Type B pancreatic cell (in vitro differentiated cells): ENCODE measurements around the gene GUCY1A1. TPM values are rescaled to one million over a fixed set of nuclear protein-coding genes. Genes with fewer than 3 reads are reported as not detected.

Experiments
- DNase-seq: peaks from one replicate; pipeline ENCODE4 v3.0.0; 2021; ENCODE audit warnings: mixed read lengths; ENCODE audit not compliant: unreplicated experiment; ENCODE audit errors: extremely low spot score
- H3K27ac Mint-ChIP-seq: 2 replicates; pipeline ENCODE4 v1.8.0; 2021; ENCODE audit warnings: mild to moderate bottlenecking, mixed read lengths
- H3K27me3 Mint-ChIP-seq: 2 replicates; pipeline ENCODE4 v1.8.0; 2021; ENCODE audit warnings: mixed read lengths
- H3K36me3 Mint-ChIP-seq: 2 replicates; pipeline ENCODE4 v1.8.0; 2021; ENCODE audit warnings: mixed read lengths
- H3K4me1 Mint-ChIP-seq: one replicate; pipeline ENCODE4 v1.8.0; 2021; ENCODE audit warnings: mixed read lengths; ENCODE audit not compliant: unreplicated experiment
- H3K4me3 Mint-ChIP-seq: 2 replicates; pipeline ENCODE4 v1.8.0; 2021; ENCODE audit warnings: mild to moderate bottlenecking, mixed read lengths
- H3K9me3 Mint-ChIP-seq: 2 replicates; pipeline ENCODE4 v1.8.0; 2021; ENCODE audit warnings: mixed read lengths
- total RNA-seq: library from RNA; stranded (reverse); gene quantifications from 2 replicates; pipeline ENCODE4 v1.2.1, GENCODE V29; 2021; ENCODE audit warnings: low replicate concordance
- TF ChIP-seq, protein P1 (sequence below): fragments of 200-600 bp; sonication (generic); conservative IDR thresholded peaks from 2 replicates; pipeline ENCODE4 v1.5.0; 2021; ENCODE audit warnings: antibody characterized with exemption, mild to moderate bottlenecking

GUCY1A1 gene
- total RNA-seq, 1 donor from 2014 or later, result 6.2 TPM

GRCh38 chr4:155724731-155725130, 58.1 kb downstream of the GUCY1A1 start:
- TF ChIP-seq, protein P1, sequence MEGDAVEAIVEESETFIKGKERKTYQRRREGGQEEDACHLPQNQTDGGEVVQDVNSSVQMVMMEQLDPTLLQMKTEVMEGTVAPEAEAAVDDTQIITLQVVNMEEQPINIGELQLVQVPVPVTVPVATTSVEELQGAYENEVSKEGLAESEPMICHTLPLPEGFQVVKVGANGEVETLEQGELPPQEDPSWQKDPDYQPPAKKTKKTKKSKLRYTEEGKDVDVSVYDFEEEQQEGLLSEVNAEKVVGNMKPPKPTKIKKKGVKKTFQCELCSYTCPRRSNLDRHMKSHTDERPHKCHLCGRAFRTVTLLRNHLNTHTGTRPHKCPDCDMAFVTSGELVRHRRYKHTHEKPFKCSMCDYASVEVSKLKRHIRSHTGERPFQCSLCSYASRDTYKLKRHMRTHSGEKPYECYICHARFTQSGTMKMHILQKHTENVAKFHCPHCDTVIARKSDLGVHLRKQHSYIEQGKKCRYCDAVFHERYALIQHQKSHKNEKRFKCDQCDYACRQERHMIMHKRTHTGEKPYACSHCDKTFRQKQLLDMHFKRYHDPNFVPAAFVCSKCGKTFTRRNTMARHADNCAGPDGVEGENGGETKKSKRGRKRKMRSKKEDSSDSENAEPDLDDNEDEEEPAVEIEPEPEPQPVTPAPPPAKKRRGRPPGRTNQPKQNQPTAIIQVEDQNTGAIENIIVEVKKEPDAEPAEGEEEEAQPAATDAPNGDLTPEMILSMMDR, result no peak
- Mint-ChIP-seq H3K4me3 (no peak overlapping the region), H3K27ac (no peak overlapping the region), H3K27me3 (no peaks in the 10 kb centered on the region), H3K4me1 (no peaks in the 10 kb centered on the region), H3K36me3 (peaks cover 4% of the 10 kb centered on the region), H3K9me3 (no peaks in the 10 kb centered on the region)
- no peak for DNase-seq

DNA sequence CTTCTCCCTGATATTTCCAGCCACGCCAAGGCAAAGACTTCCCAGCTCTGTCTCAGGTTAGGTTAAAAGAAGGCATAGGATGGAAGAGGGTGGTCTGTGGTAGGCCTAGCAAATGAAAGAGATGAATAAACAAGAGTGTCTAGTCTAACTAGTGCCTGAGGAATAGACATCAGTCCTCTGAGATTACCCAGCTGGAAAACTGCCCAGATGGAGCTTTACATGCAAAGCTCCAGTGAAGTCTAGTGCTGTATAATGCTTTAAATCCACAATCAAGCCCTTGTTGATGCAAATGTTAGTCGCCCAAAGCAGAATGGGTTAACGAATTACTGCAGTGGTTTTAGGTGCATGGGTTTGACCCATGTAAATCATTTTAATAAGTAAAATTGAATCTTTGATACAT, 67.4 kb downstream of the GUCY1A1 start:
- Mint-ChIP-seq H3K4me1 (no peaks in the 10 kb centered on the region), H3K27ac (no peak overlapping the region), H3K4me3 (no peak overlapping the region), H3K27me3 (no peaks in the 10 kb centered on the region), H3K36me3 (no peaks in the 10 kb centered on the region), H3K9me3 (no peaks in the 10 kb centered on the region)
- DNase-seq, result no peak
- TF ChIP-seq, protein P1, result no peak

DNA sequence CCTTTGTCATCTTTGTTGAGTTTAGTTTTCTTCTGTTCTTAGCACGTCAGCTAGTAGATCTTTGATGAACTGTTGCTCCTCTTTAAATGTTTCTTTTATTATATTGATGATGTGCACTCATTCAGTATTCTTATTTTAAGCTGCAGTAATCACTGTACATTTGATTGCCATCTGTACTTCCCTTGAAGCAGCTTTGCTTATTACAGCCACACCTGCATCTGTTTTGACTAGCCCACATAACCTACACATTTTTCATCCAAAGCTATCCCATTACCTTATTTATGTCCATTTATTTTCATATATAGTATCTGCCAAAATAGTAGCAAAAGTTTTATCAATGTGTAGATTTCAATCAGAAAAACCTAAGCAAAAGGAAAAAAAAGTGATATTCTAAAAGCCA, 68.3 kb downstream of the GUCY1A1 start:
- TF ChIP-seq, protein P1, result no peak
- DNase-seq, result no peak
- Mint-ChIP-seq H3K27ac (no peak overlapping the region), H3K27me3 (no peaks in the 10 kb centered on the region), H3K4me3 (no peak overlapping the region), H3K4me1 (no peaks in the 10 kb centered on the region), H3K9me3 (no peaks in the 10 kb centered on the region), H3K36me3 (no peaks in the 10 kb centered on the region)

DNA sequence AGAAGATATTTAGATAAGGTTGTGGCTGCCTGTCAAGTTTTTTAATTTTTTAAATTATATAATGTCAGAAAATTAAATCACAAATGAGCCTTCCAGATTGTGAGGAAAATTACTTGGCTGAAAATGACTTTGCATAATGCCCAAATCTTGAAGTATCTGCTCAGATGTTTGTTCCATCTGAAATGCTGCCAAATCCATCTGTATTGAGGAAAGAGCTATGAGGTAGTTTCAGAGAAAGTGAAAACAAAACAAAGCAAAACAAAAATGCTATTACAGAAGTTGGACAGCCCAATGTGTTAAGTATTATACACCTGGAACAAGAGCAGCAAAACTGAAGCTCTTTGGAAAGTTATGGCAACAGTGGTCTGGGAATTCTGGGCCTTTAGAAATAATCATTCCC, 68.8 kb downstream of the GUCY1A1 start:
- no peaks in the 10 kb centered on the region for H3K9me3 Mint-ChIP-seq
- TF ChIP-seq, protein P1, result no peak
- DNase-seq, result no peak
- no peak overlapping the region for H3K4me3 Mint-ChIP-seq
- no peaks in the 10 kb centered on the region for H3K36me3 Mint-ChIP-seq
- H3K27me3 Mint-ChIP-seq, result no peaks in the 10 kb centered on the region
- no peak overlapping the region for H3K27ac Mint-ChIP-seq
- H3K4me1 Mint-ChIP-seq, result no peaks in the 10 kb centered on the region

- H3K4me1 Mint-ChIP-seq, result no peaks in the 10 kb centered on the region
- no peaks in the 10 kb centered on the region for H3K36me3 Mint-ChIP-seq
- H3K27ac Mint-ChIP-seq, result no peak overlapping the region
- no peak for DNase-seq
- TF ChIP-seq, protein P1, result no peak
- H3K4me3 Mint-ChIP-seq, result no peak overlapping the region
- no peaks in the 10 kb centered on the region for H3K9me3 Mint-ChIP-seq
- H3K27me3 Mint-ChIP-seq, result no peaks in the 10 kb centered on the region
These were observed 71.9 kb downstream of the GUCY1A1 start for GRCh38 chr4:155738548-155738947.

DNA sequence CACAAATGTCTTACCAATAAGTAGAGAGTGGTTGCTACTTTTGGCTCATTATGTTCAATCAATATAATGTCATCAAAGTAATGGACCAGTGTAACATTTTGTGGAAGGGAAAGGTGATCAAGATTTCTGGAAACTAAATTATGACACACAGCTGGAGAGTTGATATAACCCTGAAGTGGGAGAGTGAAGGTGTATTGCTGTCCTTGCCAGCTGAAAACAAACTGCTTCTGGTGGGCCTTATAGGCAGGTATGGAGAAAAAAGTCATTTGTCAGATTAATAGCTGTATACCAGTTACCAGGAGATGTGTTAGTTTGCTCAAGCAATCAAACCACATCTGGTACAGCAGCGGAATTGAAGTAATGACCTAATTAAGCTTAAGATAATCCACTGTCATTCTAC, 74.9 kb downstream of the GUCY1A1 start:
- no peak overlapping the region for H3K4me3 Mint-ChIP-seq
- H3K9me3 Mint-ChIP-seq, result no peaks in the 10 kb centered on the region
- H3K36me3 Mint-ChIP-seq, result no peaks in the 10 kb centered on the region
- H3K27ac Mint-ChIP-seq, result no peak overlapping the region
- no peaks in the 10 kb centered on the region for H3K4me1 Mint-ChIP-seq
- TF ChIP-seq, protein P1, result no peak
- DNase-seq, result no peak
- no peaks in the 10 kb centered on the region for H3K27me3 Mint-ChIP-seq
